Esophagus muscularis mucosa (tissue), 3 donors: ENCODE data around the gene GCNA.

Source experiments
- CTCF ChIP-seq, 3 experiments: fragments of 200-600 bp in 2 of 3; fragments of 450-650 bp in 1 of 3; sonication (generic) in 2 of 3; IDR thresholded peaks; one replicate each; pipeline ENCODE4 v1.5.1; 2017 to 2019; ENCODE audit warnings: antibody characterized with exemption in 3 of 3, mild to moderate bottlenecking in 2 of 3, moderate library complexity in 1 of 3
- POLR2AphosphoS5 ChIP-seq, 2 donors: sonication (generic); formaldehyde crosslinking; IDR thresholded peaks; one replicate each; pipeline ENCODE4 v1.6.1; 2017; ENCODE audit warnings: antibody characterized with exemption in 2 of 2

- TF ChIP-seq POLR2AphosphoS5 (IDR thresholded peaks at IDR 0.05) (no peak), CTCF (IDR thresholded peaks at IDR 0.05) (no peak)
These were observed 43.3 kb upstream of the GCNA start for GRCh38 chrX:71534773-71535544.
